ENCODE results near the gene C18orf54. TPM values are rescaled to one million over a fixed set of nuclear protein-coding genes. Genes with fewer than 3 reads are reported as not detected.
A peak's percentile ranks its signal among the peaks of the same experiment; 100 is the strongest.

C18orf54 gene
- total RNA-seq, 1 experiment from 2014 or later = 5.1 TPM

DNA sequence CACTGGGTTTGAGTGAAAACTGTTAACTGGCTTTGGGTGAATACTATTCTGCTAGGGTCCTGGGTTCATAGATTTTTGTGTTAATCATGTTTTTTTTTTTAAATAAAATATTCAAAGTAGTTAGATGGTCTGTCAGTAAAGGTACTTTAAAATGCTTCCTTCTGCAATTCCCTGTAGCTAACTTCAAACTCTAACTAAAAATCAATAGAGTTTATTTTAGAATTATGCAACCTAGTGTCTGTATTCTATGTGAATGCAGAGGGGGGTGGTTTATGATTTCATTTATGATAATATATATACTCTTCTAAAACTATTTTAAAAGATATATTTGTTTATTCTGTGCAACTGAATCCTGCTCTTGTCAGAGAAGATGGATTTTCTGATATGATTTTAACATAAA is 27.9 kb upstream of the C18orf54 start:
- no peaks in the 10 kb centered on the region for H3K36me3 ChIP-seq (ENCODE audit: low read depth, low read length)
- no peak overlapping the region for H3K4me3 ChIP-seq (ENCODE audit: low read length)
- H3K79me2 ChIP-seq (ENCODE audit: low read length) = no peaks in the 10 kb centered on the region
- no peaks in the 10 kb centered on the region for H3K9me2 ChIP-seq (replicated peaks; ENCODE audit: low read length)
- BruUV-seq (replicated peaks) = no TSS peak
- H3K9ac ChIP-seq (ENCODE audit: low read length) = no peak overlapping the region
- H3K4me2 ChIP-seq (ENCODE audit: low read length) = no peak overlapping the region
- intact Hi-C loops (cut with micrococcal nuclease) = no loop called here
- no peaks in the 10 kb centered on the region for H4K20me1 ChIP-seq (ENCODE audit: low read length)
- no peaks in the 10 kb centered on the region for H3K9me3 ChIP-seq (ENCODE audit: low read length)
- H2AFZ ChIP-seq (ENCODE audit: low read length) = no peak overlapping the region
- H3K4me1 ChIP-seq (ENCODE audit: insufficient read depth, low read length) = no peaks in the 10 kb centered on the region
- ATAC-seq (no peak), DNase-seq (no peak)
- H3F3A ChIP-seq (ENCODE audit: low read length, unreplicated experiment) = no peaks in the 10 kb centered on the region
- ChIA-PET CTCF (no interaction called here), POLR2A (ENCODE audit: unreplicated experiment) (interaction anchor here (0.6 to 0.8 kb wide), 2 partner anchors 13 to 647 kb away, joined by 8 to 13 read pairs; no protein-coding TSS in a partner anchor)
- H3K27me3 ChIP-seq (ENCODE audit: low read length) = no peaks in the 10 kb centered on the region
- TF ChIP-seq EZH2 (IDR thresholded peaks at IDR 0.05; ENCODE audit: low read length, unreplicated experiment) (no peak), EZH2phosphoT487 (IDR thresholded peaks at IDR 0.05; ENCODE audit: borderline replicate concordance, low read length) (no peak)
- TF ChIP-seq, protein P1, sequence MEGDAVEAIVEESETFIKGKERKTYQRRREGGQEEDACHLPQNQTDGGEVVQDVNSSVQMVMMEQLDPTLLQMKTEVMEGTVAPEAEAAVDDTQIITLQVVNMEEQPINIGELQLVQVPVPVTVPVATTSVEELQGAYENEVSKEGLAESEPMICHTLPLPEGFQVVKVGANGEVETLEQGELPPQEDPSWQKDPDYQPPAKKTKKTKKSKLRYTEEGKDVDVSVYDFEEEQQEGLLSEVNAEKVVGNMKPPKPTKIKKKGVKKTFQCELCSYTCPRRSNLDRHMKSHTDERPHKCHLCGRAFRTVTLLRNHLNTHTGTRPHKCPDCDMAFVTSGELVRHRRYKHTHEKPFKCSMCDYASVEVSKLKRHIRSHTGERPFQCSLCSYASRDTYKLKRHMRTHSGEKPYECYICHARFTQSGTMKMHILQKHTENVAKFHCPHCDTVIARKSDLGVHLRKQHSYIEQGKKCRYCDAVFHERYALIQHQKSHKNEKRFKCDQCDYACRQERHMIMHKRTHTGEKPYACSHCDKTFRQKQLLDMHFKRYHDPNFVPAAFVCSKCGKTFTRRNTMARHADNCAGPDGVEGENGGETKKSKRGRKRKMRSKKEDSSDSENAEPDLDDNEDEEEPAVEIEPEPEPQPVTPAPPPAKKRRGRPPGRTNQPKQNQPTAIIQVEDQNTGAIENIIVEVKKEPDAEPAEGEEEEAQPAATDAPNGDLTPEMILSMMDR (conservative IDR thresholded peaks at IDR 0.05; ENCODE audit: low read depth, low read length) = no peak
- H3K27ac ChIP-seq (ENCODE audit: low read length) = no peak overlapping the region

DNA sequence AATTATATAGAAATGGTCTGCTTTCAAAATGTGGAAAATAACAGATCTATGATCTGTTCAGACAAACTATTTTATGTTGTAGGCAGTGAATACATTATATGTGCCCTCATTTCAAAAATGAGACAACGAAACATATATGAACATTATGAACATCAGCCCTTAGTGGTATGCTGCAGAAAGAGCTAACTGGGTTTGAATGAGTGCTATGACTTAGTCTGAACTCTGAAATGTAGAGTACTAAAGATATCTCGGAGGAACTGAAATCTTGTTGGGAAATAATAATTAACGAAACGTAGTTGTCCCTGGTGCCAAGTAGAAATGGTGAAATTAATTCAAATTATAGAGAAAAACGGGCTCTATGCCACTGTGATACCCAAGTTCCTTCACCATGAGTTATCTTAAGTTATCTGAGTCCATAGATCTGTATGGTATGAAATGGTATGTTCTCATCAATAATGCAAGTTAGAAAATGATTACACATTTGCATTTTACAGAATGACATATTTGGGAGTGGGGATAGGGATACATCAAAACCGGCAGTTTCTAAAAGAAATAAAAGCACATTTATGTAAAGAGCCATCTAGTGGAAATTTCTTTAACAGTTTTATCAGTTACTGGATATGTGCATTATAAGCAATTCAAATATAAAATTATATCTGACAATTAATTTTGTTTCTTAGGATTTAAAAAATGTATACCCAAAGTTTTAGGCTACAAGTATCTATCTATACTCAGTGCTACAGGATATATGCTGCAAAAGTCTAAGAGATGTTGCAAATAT is 26.7 kb upstream of the C18orf54 start:
- no peak overlapping the region for H3K4me2 ChIP-seq (ENCODE audit: low read length)
- H3K36me3 ChIP-seq (ENCODE audit: low read depth, low read length) = no peaks in the 10 kb centered on the region
- ChIA-PET POLR2A (ENCODE audit: unreplicated experiment) (no interaction called here), CTCF (interaction anchor here (0.9 to 1.2 kb wide), 2 partner anchors 14 to 107 kb away, joined by 3 to 7 read pairs; no protein-coding TSS in a partner anchor)
- no peaks in the 10 kb centered on the region for H3K9me2 ChIP-seq (replicated peaks; ENCODE audit: low read length)
- TF ChIP-seq EZH2phosphoT487 (IDR thresholded peaks at IDR 0.05; ENCODE audit: borderline replicate concordance, low read length) (no peak), EZH2 (IDR thresholded peaks at IDR 0.05; ENCODE audit: low read length, unreplicated experiment) (no peak)
- TF ChIP-seq, protein P1 (conservative IDR thresholded peaks at IDR 0.05; ENCODE audit: low read depth, low read length) = no peak; the same call in 1 of the 2 replicates
- H3K9me3 ChIP-seq (ENCODE audit: low read length) = no peaks in the 10 kb centered on the region
- DNase-seq = peak; percentile 20
- no peak overlapping the region for H2AFZ ChIP-seq (ENCODE audit: low read length)
- intact Hi-C loops (cut with micrococcal nuclease) = no loop called here
- H3F3A ChIP-seq (ENCODE audit: low read length, unreplicated experiment) = no peaks in the 10 kb centered on the region
- no TSS peak for BruUV-seq (replicated peaks)
- H3K4me3 ChIP-seq (ENCODE audit: low read length) = no peak overlapping the region
- no peaks in the 10 kb centered on the region for H3K4me1 ChIP-seq (ENCODE audit: insufficient read depth, low read length)
- no peaks in the 10 kb centered on the region for H3K27me3 ChIP-seq (ENCODE audit: low read length)
- no peaks in the 10 kb centered on the region for H3K79me2 ChIP-seq (ENCODE audit: low read length)
- no peaks in the 10 kb centered on the region for H4K20me1 ChIP-seq (ENCODE audit: low read length)
- no peak for ATAC-seq
- no peak overlapping the region for H3K9ac ChIP-seq (ENCODE audit: low read length)
- H3K27ac ChIP-seq (ENCODE audit: low read length) = no peak overlapping the region

DNA sequence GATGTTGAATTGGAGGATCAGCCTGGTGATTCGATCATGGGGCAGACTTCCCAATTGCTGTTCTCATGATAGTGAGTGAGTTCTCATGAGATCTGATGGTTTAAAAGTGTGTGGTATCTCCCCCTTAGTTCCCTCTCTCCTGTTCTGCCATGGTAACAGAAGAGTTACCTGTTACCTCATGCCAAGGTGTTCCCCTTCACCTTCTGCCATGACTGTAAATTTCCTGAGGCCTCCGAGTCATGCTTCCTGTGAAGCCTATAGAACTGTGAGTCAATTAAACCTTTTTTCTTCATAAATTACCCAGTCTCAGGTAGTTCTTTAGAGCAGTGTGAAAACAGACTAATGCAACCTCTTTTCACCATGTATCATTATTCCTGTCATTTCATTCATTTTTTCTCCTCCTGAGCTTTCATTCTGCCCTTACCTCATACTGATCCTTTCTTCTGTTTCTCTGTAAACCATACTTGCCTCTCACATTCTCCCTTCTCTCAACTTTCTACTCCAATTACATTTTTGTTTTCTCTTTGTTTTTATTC is 22.0 kb upstream of the C18orf54 start:
- no peak overlapping the region for H3K4me2 ChIP-seq (ENCODE audit: low read length)
- H3K27ac ChIP-seq (ENCODE audit: low read length) = no peak overlapping the region
- DNase-seq (peak; percentile 10), ATAC-seq (no peak)
- no peaks in the 10 kb centered on the region for H4K20me1 ChIP-seq (ENCODE audit: low read length)
- no peaks in the 10 kb centered on the region for H3K9me3 ChIP-seq (ENCODE audit: low read length)
- no peak overlapping the region for H2AFZ ChIP-seq (ENCODE audit: low read length)
- no peaks in the 10 kb centered on the region for H3K36me3 ChIP-seq (ENCODE audit: low read depth, low read length)
- intact Hi-C loops (cut with micrococcal nuclease) = no loop called here
- H3K79me2 ChIP-seq (ENCODE audit: low read length) = no peaks in the 10 kb centered on the region
- no peak overlapping the region for H3K4me3 ChIP-seq (ENCODE audit: low read length)
- no peaks in the 10 kb centered on the region for H3K4me1 ChIP-seq (ENCODE audit: insufficient read depth, low read length)
- H3K9ac ChIP-seq (ENCODE audit: low read length) = no peak overlapping the region
- BruUV-seq (replicated peaks) = no TSS peak
- ChIA-PET POLR2A (ENCODE audit: unreplicated experiment) (no interaction called here), CTCF (no interaction called here)
- H3F3A ChIP-seq (ENCODE audit: low read length, unreplicated experiment) = no peaks in the 10 kb centered on the region
- H3K9me2 ChIP-seq (replicated peaks; ENCODE audit: low read length) = no peaks in the 10 kb centered on the region
- H3K27me3 ChIP-seq (ENCODE audit: low read length) = no peaks in the 10 kb centered on the region
- TF ChIP-seq EZH2phosphoT487 (IDR thresholded peaks at IDR 0.05; ENCODE audit: borderline replicate concordance, low read length) (no peak), EZH2 (IDR thresholded peaks at IDR 0.05; ENCODE audit: low read length, unreplicated experiment) (no peak)
